ENCODE measurements around the gene TRIM44.

TRIM44 gene

DNA sequence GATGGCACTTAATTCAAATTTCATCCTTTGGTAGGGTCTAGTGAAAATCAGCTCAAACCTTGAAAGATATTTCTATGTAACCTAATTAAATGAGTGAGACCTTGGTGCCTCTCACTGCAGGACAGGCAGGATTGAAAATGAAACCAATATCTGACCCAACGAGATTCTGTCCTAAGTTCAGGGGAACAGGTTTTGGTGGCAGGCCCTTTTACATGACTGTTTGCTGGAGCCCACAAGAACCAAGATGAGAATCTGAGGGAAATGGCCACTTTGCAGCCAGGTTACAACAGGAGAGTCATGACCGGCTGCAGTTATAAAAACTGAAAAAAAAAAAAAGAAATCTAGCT lies 130.2 kb downstream of the TRIM44 start:
- DNase-seq, result no peak

DNA sequence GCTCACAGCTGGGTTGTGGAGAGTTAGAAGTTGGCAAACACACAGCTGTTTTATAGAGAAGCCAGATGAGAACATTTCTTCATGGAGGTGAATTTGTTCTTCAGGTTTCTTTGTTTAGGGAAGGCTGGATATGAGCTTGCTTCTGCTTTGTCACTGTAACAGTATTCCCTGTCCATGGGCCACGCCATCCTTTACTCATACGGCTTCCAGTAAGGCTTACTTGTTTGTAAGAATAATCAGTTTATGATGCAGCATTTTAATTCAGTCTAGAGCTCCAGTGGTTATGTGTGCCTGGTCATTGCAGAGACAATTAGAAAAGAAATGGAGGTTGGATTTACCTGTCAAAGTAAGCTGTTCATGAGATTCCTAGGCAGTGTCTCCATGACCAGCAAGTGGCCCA lies 131.8 kb downstream of the TRIM44 start:
- no peak for DNase-seq

DNA sequence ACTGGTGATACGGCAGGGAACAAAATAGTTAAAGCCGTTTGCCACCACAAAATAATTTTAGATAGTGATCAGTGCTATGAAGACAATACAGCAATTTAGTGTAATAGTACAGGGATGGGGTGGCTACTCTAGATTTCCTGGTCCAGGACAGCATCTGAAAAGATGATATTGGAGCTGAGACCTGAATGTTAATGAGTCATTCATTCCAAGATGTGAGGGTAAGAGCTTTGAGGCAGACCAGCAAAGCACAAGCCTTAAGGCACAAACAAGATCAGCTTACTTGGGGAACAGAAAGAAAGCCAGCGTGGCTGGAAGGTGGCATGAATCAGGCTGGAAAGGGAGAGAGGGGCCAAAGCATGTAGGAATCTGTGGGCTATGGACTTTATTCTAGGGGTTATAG lies 132.3 kb downstream of the TRIM44 start:
- DNase-seq, result no peak

DNA sequence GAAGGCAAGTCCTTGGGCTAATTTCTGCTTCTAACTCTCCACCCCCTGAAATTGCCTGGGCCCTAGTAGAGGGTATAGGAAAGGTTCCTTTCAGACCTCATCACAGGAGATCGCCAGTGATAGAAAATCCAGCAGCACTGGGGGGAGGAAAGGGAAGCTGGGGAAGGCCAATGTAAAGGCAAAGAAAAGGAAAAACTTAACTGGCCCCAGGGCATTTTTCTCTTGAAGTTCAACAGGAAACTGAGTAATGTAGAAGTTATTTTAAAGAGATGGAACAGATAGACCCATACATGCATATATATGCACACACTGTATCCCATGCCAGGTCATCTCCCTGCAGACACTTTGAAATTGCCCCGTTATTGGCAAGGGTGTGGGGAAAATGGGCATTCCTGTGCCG lies 134.0 kb downstream of the TRIM44 start:
- DNase-seq, result no peak

DNA sequence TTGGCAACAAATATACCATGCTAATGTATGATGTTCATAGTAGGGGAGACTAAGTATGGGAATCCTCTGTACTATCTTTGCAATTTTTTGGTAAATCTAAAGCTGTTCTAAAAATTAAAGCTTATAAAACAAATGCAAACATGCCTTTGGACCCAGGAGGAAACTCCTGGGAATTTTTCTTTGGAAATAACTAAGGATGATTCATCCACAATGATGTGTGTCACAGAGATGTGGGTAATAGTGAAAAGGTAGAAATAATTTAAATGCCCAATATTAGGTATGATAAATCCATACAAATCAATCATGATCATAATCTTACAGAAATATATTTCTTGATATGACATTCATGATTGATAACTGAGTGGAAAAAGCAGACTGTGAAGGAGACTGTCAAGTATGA lies 135.8 kb downstream of the TRIM44 start:
- DNase-seq, result no peak

DNA sequence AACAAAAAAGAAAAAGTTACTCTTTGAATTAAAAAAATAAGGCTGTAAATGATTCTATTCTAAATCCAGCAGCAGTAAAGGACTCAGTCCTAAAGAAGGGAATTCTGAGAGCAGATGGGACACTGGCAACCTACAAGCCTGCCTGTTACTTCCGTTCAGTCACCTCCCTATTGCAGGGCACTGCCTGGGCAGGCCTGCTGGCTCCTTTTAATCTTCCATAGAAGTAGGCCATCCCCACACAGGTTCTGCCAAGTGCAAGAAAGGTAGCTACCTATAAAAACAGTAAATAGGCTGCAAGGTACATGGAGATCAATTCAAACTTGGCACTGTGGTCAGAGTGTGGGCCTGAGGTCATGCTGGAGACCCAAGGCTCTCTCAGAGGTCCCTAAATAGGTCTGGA lies 136.4 kb downstream of the TRIM44 start:
- DNase-seq, result no peak

DNA sequence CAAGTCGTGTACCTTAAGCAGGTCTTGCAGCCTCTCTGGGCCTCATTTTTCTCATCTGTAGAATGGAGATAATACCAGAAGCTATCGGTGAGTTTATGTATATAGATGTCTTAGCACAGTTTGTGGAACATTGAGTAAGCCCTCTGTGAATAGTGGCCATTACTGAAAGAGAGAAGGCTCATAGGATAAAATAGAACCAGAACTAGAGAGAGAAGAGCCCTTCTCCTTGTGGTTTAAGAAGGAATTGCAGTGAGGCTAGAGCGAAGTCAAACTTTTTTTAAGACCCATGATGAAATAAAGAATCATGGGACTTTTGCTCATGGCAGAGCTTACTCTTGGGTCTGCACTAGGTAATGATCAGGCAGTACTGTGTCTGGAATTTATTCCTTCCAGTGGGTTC lies 137.1 kb downstream of the TRIM44 start:
- no peak for DNase-seq

DNA sequence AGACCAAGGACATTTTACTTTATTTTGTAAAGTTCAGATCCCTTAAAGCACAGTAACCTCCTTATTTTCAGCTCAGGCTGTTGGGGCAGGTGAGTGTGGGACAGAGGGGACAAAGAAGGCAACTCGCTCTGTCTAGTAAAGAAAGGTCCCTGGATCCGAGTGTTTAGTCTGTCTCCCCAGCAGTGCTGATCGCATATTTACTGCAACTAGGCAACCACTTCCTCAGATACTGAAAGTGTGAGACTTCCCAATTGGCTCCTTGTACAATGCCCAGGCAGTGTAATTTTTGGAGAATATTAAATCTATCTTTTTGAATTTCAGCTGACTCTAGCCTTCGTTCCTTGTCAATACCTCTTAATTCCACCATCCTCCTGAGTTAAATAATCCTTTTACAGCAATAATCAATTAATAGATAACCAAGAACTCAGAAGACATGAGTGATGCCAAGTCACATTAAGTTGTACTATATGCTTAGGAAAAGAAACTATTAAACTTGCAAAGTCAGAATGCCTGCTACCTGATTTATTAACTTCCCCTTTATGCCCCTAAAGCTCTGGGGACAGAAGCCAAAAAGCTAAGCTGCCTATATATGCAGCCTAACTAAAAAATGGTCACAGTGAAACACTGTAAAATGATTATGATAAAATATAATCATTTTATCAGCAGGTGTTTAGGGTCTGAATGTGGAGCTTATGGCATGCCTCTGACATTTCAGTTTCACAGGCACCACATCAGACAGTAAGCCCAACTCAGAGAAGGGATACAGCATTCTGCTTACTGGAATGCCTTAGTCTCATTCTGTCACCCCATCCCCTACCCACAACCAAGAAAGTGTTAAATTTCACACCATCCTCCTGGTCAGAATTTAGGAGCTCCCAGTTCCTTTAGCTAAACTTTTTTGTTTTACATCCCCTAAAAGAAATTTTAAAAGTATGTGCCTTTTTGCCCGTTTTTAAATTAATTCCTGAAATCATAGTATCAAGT lies 138.7 kb downstream of the TRIM44 start:
- DNase-seq, result no peak

DNA sequence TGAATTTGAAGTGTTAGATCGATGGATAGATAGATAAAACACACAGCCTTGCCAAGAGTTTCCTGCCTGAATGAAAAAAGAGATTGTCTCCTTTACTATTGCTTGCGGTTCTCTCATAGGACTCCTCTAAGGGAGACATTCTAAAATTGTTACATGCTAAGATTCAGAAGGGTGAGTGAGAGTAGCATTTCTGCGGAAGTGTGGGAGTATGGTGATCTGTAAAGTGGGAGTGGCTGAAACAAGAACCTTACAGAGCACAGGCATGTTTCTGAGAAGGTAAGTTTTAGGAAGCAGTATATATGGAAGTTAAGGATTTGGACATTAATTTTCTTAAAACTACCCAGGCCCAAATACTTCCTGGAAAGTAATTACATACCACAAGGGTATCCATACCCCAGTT lies 139.6 kb downstream of the TRIM44 start:
- no peak for DNase-seq

DNA sequence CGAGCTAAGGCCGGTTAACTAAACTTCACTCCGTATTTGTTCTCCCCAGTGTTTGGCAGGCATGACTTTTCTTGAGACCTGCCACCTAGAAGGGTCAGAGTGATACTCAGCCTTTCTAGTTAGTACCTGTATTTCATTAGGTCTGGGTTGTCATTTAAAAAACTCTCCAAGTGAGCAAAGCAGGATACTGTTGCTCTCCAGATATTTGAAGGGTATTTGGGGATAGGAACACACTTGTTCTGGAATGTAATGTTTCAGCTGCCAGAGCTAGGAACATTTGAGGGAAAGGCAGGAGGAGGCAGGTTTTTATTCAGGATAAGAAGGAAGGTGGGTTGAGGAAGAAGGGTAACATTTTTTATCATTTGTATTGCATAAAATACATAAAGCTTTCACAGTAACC lies 140.1 kb downstream of the TRIM44 start:
- no peak for DNase-seq

DNA sequence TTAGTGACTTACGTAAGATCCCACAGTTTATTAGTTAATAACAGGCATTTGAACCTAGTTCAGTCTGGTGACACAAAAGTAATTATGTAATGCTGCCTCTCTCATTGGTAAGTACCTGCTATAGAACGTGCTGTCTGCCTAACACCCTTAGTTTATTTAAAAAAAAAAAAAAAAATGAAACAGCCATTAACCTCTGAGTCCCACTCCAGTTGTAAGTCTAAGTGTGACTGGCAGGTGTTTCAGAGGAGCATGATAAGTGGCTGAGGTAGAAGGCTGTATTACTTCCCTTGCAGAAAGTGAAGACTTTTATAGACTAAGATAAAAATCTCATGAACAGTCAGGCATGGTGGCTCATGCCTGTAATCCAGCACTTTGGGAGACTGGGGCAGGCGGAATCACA lies 140.5 kb downstream of the TRIM44 start:
- no peak for DNase-seq

DNA sequence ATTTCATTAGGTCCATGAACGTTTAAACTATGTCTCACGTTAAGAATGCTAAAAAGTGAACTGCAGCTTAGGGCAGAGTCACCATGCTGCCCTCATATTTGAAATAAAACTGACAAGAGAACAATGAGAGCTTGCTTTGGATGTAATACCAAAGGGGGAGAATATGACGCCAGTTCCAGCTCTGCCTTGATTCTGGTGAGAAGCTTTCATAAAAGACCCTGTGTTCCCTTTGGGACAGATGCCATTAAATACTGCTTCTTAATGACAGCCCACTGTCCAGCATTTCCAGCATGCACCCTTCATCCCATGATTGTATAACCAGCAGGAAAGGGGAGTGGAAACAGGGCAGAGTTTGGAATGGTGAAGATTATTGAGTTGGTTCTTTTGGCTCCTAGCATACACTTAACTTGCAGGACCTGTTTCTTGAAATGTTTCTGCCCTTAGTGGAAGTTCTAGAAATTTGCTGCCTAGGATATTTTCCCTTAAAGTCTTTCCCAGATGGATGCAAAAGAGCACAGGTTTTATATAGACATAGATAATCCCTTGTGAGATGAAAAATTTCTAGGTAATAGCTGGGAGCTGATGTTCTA lies 142.0 kb downstream of the TRIM44 start:
- peak; percentile 66 for DNase-seq

DNA sequence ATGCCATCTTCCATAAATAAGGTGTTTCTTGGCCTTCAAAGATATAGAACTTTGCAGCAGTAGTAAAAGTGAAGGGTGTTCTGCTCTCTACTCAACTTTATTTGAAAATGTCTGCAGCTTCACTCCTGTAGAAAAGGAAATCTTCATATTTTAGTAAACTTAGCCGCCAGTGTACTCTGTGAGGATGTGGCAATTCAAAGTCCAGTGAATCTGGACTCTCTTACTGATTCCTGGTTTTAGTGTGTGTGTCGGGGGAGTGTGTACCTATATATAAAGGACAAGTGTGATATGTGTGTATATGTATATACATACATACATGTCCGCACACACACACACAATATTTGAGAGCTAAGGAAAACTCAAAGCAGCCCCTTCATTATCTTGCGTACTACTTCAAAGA lies 147.0 kb downstream of the TRIM44 start:
- DNase-seq, result no peak

DNA sequence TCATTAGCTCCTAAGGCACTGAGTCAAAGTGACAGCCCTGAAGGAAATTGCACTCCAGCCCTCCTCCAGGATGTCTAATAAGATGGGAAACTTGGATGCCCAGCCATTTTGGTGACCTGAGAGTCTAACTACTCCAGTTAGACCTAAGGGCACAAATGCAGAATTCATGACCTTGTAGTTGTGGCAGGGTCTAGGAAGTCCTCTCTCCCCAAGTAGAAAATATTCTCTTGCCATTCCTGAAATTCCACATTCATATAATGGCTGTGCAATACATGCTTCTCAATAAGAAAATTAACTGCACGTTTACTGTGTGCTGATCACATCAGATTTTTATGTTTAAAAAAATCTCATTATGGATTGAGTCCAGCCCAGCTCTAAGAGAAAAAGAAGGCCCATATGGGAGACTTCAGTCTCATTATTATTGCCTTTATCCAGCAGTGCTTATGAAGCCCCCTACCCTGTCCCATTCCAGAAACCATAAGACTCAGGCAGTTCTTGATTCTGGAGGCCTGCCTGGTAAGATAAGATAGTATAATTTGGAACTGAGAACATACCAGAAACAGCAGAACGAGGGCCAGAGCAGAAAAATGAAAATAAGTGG lies 147.6 kb downstream of the TRIM44 start:
- DNase-seq, result no peak

DNA sequence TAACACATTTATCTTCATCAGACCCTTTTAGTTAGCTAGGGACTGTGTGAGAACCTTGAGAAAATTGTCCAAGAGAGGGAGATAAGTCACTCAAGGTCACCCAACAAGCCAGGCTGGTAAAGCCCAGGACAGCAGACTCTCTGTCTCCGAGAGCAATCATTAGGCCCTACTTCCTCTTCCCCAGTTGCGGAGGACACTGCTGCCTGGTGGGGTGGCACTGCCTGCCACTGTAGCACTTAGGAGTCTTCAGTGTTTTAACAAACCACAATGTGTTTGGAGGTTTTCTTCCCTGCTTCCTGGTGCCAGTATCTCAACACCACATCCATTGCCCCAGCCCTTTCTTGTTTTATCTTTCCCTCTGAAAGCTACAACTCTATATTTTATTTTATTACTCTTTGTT lies 149.2 kb downstream of the TRIM44 start:
- peak; percentile 12 for DNase-seq

DNA sequence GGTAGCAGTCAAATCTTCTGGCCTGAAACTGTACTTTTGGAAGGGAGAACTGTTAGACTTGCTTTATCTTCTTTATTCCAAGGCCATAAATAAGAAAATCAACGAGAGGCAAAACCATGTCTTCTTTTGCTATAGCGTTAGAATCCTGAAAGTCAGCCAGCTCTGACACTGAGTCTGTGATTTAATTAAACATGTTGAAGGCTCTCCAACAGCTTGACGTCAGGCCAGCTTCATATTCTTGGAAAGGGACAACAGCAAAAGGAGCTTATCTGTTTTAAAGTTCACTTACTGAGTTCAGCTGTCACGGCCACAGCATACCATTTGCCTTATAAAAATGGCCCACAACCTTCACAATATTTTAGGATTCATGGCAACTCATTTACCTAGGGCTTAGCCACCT lies 150.3 kb downstream of the TRIM44 start:
- no peak for DNase-seq

DNA sequence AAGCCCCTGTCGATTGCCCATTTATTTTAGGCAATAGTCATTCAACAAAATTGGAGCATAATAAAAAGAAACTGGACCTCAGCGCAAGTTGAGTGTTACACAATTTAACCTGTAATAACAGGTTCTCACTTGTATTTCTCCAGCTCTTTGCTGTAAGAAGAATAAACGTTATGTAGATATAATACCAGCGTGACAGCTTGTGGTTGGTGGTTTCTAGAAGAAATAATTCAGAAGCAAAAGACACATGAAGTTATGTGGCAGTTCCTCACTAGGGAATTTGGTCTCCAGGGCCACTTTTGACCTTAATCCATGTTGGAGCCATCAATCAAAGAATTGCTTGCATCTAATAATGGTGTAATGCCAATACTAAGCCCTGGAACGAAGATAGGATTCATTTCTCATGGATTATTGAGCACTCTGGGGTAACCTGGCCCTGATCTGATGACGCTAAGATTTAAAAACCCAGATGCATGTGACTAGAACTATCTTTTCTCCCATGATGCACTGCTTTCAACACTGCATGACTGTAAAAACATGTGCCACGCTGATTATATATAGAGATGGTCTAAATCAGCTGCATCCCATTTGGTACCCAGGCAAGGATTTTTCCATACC lies 151.6 kb downstream of the TRIM44 start:
- DNase-seq, result no peak

DNA sequence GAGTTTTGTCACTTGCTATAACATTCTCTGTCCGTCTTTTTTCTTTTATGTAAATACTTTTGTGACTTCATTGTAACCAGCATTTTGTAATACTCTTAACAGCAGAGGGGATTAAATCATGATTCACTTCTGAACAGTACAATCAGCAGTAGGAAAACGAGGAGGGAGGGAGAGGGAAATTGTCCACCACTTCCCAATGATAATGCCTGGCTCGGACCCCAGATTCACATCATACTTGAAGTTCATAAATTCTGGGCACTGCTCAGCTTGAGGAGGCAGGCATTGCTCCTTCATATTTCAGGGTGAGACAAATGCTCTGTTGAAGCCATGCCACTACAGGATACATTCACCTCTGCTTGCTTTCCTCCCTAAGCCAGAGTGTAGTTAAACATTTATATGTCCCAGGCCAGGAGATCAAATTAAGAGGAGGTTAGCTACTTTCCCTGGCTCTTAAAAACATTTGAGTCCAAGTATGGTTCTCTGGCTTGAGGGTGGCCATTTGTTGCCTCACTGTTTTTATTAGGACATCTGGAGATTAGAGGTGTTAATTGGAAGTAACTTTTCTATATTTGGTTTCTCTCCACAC lies 152.2 kb downstream of the TRIM44 start:
- DNase-seq, result no peak

DNA sequence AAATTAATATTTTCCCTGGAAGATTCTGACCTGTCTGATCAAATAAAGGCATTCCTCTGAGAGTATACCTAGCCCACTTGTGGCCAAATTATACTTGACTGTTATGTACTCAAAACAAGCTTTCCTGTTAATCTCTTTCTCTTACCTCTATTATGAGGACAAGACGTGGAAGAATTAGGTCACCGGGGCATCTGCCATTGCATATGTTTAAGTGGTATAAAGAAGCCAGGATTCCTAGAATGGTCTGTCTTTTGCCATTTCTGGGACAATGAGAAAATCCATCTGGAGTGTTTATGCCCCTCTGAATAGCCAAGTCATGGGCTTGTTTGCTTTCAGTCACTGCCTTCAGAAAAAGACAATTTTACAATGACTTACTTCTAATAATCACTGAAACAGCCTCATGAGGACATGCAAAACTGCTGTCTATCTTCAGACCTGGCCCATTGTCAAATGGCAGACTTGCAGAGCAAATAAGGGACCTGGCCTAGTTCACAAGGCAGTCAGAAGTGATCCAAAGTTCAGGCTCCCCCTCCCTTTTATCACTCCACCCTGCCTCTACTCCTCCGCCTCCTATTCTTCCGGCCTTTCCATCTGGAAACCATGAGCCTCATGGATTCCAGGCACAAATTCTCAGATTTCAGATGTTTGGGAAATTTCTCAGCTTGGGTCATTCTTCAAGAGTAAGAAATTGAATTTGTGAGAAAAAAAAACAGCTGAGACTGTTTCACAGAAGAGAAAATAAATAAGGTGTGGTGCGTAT lies 153.2 kb downstream of the TRIM44 start:
- no peak for DNase-seq

DNA sequence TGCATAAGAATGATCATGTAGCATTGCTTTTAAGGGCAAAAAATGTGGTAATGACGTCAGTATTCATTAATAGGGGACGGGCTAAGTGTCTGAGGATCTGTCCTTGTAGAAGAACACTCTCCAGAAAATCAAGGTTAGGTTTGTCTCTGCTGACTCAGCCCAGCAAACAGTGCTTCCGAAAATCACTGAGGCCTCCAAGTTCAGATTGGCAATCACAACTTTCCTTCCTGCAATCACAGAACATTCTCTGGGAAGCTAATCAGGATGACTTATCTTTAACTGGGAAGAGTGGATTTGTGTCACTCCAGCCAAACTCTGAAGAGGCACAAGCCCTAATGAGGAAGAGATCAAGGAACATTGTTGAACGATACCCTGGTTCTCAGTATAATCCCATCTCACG lies 158.0 kb downstream of the TRIM44 start:
- no peak for DNase-seq

DNA sequence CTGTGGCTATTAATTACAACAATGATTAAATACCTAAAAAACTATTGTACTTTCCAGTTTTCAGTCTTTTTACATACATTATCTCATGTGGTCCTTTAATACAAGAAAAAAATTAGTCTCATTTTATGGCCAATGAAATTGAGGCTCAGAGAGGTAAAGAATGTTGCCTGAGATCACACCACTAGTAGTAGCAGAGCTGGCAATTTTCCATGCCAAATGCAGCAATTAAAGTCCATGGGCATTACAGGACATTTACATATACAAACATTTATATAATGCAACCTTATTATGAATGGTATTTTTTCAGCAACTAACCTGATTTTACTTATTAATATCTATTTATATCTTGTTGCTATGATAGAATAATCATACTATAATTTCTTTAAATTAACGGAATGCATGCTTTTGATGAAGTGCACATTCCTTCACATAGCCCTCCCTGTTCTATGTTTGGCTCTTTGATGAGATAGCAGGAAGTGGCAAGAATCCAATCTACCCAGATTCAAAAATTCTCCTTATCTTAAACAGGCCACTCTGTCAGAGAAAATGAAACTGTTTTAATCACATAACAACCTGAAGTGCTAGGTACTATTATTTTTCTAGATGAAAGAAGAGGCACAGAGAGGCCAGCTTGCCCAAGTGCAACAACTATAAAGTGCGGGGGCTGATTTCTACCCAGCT lies 160.4 kb downstream of the TRIM44 start:
- no peak for DNase-seq

DNA sequence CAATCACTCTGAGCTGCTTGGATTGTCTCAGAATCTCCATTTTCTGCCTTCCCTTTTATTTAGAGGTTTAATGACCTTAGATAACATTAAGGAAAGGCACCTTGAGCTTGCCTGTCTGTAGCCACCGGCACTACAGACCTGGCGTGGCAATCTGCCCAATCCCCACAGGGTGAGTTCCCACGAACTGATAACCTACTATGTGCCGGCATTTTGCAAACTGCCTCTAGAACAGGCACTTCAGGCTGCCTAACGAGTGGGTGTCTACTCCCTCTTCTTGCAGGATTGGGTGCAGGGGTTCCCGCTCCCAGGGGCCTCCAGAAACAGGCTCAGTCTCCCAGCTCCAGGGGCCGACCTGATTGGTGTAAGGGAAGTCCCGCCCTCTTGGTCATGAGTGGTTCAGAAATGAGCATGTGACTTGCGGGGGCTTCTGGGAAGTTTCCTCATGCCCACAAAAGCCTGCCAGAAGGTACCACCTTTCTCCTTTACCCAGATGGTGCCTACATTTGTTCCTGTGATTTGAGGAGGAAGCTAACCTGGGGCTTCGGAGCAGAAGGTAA lies 161.2 kb downstream of the TRIM44 start:
- DNase-seq, result no peak

Measured in midbrain (tissue), 1 donor.